Liver (tissue), 9 donors: ENCODE results near the gene ADCY4. TPM values are rescaled to one million over a fixed set of nuclear protein-coding genes. Genes with fewer than 3 reads are reported as not detected.

Experiments used
- DNase-seq: peaks from one replicate; pipeline ENCODE4 v3.0.0-alpha.2; 2017; ENCODE audit warnings: low spot score
- H3K27ac ChIP-seq, 2 donors: one replicate each; pipeline ENCODE4 v1.7.0; 2013; ENCODE audit warnings: inconsistent platforms in 2 of 2, low read length in 2 of 2, control low read depth in 1 of 2, low read depth in 1 of 2, mild to moderate bottlenecking in 1 of 2
- H3K27me3 ChIP-seq, 4 donors: one replicate each; pipeline versions ENCODE4 v1.6.1 to v1.7.0; 2013; ENCODE audit warnings: low read length in 3 of 4, inconsistent platforms in 1 of 4, mild to moderate bottlenecking in 1 of 4, moderate library complexity in 1 of 4; ENCODE audit not compliant: control insufficient read depth in 4 of 4, insufficient read depth in 4 of 4
- H3K36me3 ChIP-seq, 4 donors: one replicate each; pipeline versions ENCODE4 v1.6.1 to v1.7.0; 2013; ENCODE audit warnings: low read length in 3 of 4, mild to moderate bottlenecking in 3 of 4, low read depth in 1 of 4, moderate library complexity in 1 of 4; ENCODE audit not compliant: control insufficient read depth in 4 of 4, insufficient read depth in 3 of 4
- H3K4me1 ChIP-seq, 4 donors: one replicate each; pipeline versions ENCODE4 v1.6.1 to v1.7.0; 2013; ENCODE audit warnings: low read length in 3 of 4, mild to moderate bottlenecking in 3 of 4, moderate library complexity in 1 of 4; ENCODE audit not compliant: control insufficient read depth in 4 of 4, insufficient read depth in 4 of 4
- H3K4me3 ChIP-seq, 3 donors: one replicate each; pipeline versions ENCODE4 v1.6.1 to v1.7.0; 2013; ENCODE audit warnings: low read length in 3 of 3, control low read depth in 1 of 3, low read depth in 1 of 3, mild to moderate bottlenecking in 1 of 3
- H3K9ac ChIP-seq, 2 donors: one replicate each; pipeline ENCODE4 v1.7.0; 2013; ENCODE audit warnings: low read length in 2 of 2, mild to moderate bottlenecking in 2 of 2, moderate library complexity in 2 of 2, control low read depth in 1 of 2, low read depth in 1 of 2
- H3K9me3 ChIP-seq, 4 donors: one replicate each; pipeline versions ENCODE4 v1.6.1 to v1.7.0; 2013; ENCODE audit warnings: low read length in 3 of 4; ENCODE audit not compliant: control insufficient read depth in 4 of 4
- CTCF ChIP-seq: fragments of 150-350 bp; IDR thresholded peaks from 2 replicates; pipeline ENCODE4 v1.5.1; 2017; ENCODE audit warnings: improper control_type of control experiment, low read depth, low read length; ENCODE audit not compliant: missing input control
- EGR1 ChIP-seq, 2 donors: IDR thresholded peaks; 2 replicates each; pipeline ENCODE4 v1.6.1; 2016 to 2018; ENCODE audit warnings: antibody characterized with exemption in 2 of 2, low read depth in 2 of 2
- FOXA1 ChIP-seq: IDR thresholded peaks from 2 replicates; pipeline ENCODE4 v1.6.1; 2016; ENCODE audit warnings: antibody characterized with exemption
- FOXA2 ChIP-seq: IDR thresholded peaks from 2 replicates; pipeline ENCODE4 v1.6.1; 2016; ENCODE audit warnings: antibody characterized with exemption
- GABPA ChIP-seq, 2 donors: IDR thresholded peaks in 1 of 2; conservative IDR thresholded peaks in 1 of 2; 2 replicates each; pipeline ENCODE4 v1.6.1; 2016; ENCODE audit warnings: antibody characterized with exemption in 2 of 2, mild to moderate bottlenecking in 1 of 2, moderate library complexity in 1 of 2
- HNF4A ChIP-seq, 2 donors: conservative IDR thresholded peaks; 2 replicates each; pipeline ENCODE4 v1.6.1; 2016; ENCODE audit warnings: antibody characterized with exemption in 2 of 2, mild to moderate bottlenecking in 2 of 2
- HNF4G ChIP-seq: IDR thresholded peaks from 2 replicates; pipeline ENCODE4 v1.6.1; 2016; ENCODE audit warnings: antibody characterized with exemption
- JUND ChIP-seq, 2 donors: IDR thresholded peaks; 2 replicates each; pipeline ENCODE4 v1.6.1; 2016; ENCODE audit warnings: antibody characterized with exemption in 2 of 2
- NR2F2 ChIP-seq: IDR thresholded peaks from 2 replicates; pipeline ENCODE4 v1.6.1; 2016; ENCODE audit warnings: antibody characterized with exemption
- RAD21 ChIP-seq, 2 donors: IDR thresholded peaks; 2 replicates each; pipeline ENCODE4 v1.6.1; 2016; ENCODE audit warnings: antibody characterized with exemption in 2 of 2, mild to moderate bottlenecking in 2 of 2
- REST ChIP-seq: IDR thresholded peaks from 2 replicates; pipeline ENCODE4 v1.6.1; 2016; ENCODE audit warnings: antibody characterized with exemption, mild to moderate bottlenecking
- SP1 ChIP-seq: IDR thresholded peaks from 2 replicates; pipeline ENCODE4 v1.6.1; 2018; ENCODE audit warnings: antibody characterized with exemption, mild to moderate bottlenecking
- TAF1 ChIP-seq: conservative IDR thresholded peaks from 2 replicates; pipeline ENCODE4 v1.6.1; 2016; ENCODE audit warnings: antibody characterized with exemption, mild to moderate bottlenecking
- YY1 ChIP-seq: IDR thresholded peaks from 2 replicates; pipeline ENCODE4 v1.6.1; 2016; ENCODE audit warnings: antibody characterized with exemption, mild to moderate bottlenecking
- WGBS: extraction: QIAGEN DNeasy Blood & Tissue Kit; methylation state at CpG from one replicate; pipeline ENCODE4 v1.1.7; 2013; 5-methylcytosine and 5-hydroxymethylcytosine counted together
- polyA plus RNA-seq, 2 donors: library from polyadenylated mRNA; stranded (reverse) in 1 of 2; unstranded in 1 of 2; fragments of 200-250 nt in 1 of 2; fragments of >200 nt in 1 of 2; fragmentation: Nextera tagmentation in 1 of 2; extraction: Ambion mirVana in 1 of 2; gene quantifications; one replicate each; pipeline versions ENCODE4 v1.2.1 to v1.2.3, GENCODE V29; 2013 to 2015
- total RNA-seq, 2 donors: library from RNA; depleted of rRNA; stranded (reverse); fragments of >200 nt; gene quantifications; one replicate each; pipeline ENCODE4 v1.2.3, GENCODE V29; 2014
- TF ChIP-seq, protein P1 (sequence below): IDR thresholded peaks from 2 replicates; pipeline ENCODE4 v1.6.1; 2016; ENCODE audit warnings: antibody characterized with exemption
- TF ChIP-seq, protein P2 (sequence below): IDR thresholded peaks from 2 replicates; pipeline ENCODE4 v1.6.1; 2016; ENCODE audit warnings: antibody characterized with exemption
- TF ChIP-seq, protein P3 (sequence below): IDR thresholded peaks from 2 replicates; pipeline ENCODE4 v1.6.1; 2016; ENCODE audit warnings: antibody characterized with exemption
- donor health status: healthy.
- donor health status: healthy.
- donor health status: healthy.
- donor health status: healthy.
- donor health status: healthy.

ADCY4 gene
- total and polyA plus RNA-seq, 4 donors: 2.2 to 7.2 (median 4.0) TPM

DNA sequence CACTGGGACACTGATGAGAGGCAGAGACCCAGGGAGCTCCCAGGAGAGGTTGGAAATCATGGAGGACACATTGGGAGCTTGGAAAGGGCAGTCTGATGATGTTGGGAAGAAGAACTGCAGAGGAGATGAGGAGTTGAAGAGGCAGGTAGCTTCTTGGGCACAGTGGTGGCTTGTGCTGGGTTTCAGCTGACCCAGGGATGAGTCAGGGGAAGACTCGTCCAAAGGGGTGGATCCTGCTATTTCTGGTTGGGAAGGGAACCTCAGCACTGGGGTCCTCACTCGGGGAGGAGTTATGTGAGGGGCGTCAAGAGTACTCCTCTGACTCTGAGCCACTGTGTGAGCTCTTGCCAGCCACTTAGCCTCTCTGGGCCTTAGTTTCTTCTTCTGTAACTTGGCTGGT lies 11.5 kb downstream of the ADCY4 start:
- H3K9ac ChIP-seq: no peak overlapping the region
- no peaks in the 10 kb centered on the region for H3K9me3 ChIP-seq
- 77% methylated on average over 3 of the region's 3 CpGs for WGBS
- H3K27ac ChIP-seq: no peak overlapping the region
- no peak overlapping the region for H3K4me3 ChIP-seq
- no peaks in the 10 kb centered on the region for H3K36me3 ChIP-seq
- no peaks in the 10 kb centered on the region for H3K27me3 ChIP-seq
- TF ChIP-seq, protein P1, sequence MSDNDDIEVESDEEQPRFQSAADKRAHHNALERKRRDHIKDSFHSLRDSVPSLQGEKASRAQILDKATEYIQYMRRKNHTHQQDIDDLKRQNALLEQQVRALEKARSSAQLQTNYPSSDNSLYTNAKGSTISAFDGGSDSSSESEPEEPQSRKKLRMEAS: no peak
- TF ChIP-seq, protein P2, sequence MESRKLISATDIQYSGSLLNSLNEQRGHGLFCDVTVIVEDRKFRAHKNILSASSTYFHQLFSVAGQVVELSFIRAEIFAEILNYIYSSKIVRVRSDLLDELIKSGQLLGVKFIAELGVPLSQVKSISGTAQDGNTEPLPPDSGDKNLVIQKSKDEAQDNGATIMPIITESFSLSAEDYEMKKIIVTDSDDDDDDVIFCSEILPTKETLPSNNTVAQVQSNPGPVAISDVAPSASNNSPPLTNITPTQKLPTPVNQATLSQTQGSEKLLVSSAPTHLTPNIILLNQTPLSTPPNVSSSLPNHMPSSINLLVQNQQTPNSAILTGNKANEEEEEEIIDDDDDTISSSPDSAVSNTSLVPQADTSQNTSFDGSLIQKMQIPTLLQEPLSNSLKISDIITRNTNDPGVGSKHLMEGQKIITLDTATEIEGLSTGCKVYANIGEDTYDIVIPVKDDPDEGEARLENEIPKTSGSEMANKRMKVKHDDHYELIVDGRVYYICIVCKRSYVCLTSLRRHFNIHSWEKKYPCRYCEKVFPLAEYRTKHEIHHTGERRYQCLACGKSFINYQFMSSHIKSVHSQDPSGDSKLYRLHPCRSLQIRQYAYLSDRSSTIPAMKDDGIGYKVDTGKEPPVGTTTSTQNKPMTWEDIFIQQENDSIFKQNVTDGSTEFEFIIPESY: no peak
- DNase-seq: no peak
- H3K4me1 ChIP-seq: peaks cover 0 to 6% (median 1%) of the 10 kb centered on the region in 4 donors

DNA sequence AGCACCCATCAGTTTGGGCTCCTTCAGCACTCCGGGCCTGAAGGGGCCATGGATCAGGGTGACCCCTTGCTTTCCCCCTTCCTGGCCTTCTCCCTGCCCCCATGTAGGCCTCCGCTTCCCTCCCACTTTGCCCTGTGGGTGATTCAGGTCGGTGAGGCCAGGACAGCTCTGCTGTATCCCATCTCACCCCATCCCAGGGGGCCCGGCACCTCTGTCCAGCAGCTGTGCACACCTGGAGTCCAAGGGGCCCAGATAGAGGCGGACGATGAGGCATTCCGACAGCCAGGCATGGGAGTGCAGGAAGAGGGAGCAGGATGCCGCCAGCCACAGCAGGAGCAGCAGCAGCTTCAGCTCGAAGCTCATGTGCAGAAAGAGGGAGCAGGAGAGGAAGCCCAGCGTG lies 12.2 kb downstream of the ADCY4 start:
- Histone ChIP-seq H3K27me3 (no peaks in the 10 kb centered on the region), H3K9ac (no peak overlapping the region), H3K4me3 (no peak overlapping the region), H3K27ac (no peak overlapping the region), H3K9me3 (no peaks in the 10 kb centered on the region), H3K4me1 (peaks cover 0 to 6% (median 1%) of the 10 kb centered on the region in 4 donors), H3K36me3 (no peaks in the 10 kb centered on the region)
- 87% methylated on average over 10 of the region's 10 CpGs for WGBS
- TF ChIP-seq HNF4A (conservative IDR thresholded peaks at IDR 0.05): no peak
- no peak for TF ChIP-seq HNF4G
- TF ChIP-seq GABPA (IDR thresholded peaks at IDR 0.05 in 1 of 2, conservative IDR thresholded peaks at IDR 0.05 in 1 of 2): no peak
- TF ChIP-seq FOXA2: no peak
- no peak for TF ChIP-seq EGR1 (IDR thresholded peaks at IDR 0.05; ENCODE audit: low read depth in 2 of 2)
- TF ChIP-seq REST: no peak
- no peak for TF ChIP-seq CTCF
- TF ChIP-seq YY1: no peak
- no peak for TF ChIP-seq SP1
- no peak for TF ChIP-seq JUND (IDR thresholded peaks at IDR 0.05)
- no peak for TF ChIP-seq TAF1
- TF ChIP-seq, protein P2: no peak
- TF ChIP-seq, protein P1: no peak
- TF ChIP-seq FOXA1: no peak
- TF ChIP-seq RAD21 (IDR thresholded peaks at IDR 0.05): no peak
- TF ChIP-seq, protein P3, sequence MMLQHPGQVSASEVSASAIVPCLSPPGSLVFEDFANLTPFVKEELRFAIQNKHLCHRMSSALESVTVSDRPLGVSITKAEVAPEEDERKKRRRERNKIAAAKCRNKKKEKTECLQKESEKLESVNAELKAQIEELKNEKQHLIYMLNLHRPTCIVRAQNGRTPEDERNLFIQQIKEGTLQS: no peak
- no peak for TF ChIP-seq NR2F2
- no peak for DNase-seq
